H1 (cell line): ENCODE data around the gene MAP4K1. TPM values are rescaled to one million over a fixed set of nuclear protein-coding genes. Genes with fewer than 3 reads are reported as not detected.

Experiments used
- CTCF ChIA-PET: fragments of 300-600 bp; sonication (Branson Sonifier 250); formaldehyde crosslinking; loops from one replicate; lab custom pipeline; 2021; ENCODE audit not compliant: partially characterized antibody; lab: Charles Lee
- POLR2A ChIA-PET: fragments of 300-600 bp; sonication (Branson Sonifier 250); formaldehyde crosslinking; loops from one replicate; lab custom pipeline; 2021; ENCODE audit warnings: inconsistent platforms; ENCODE audit not compliant: partially characterized antibody; lab: Charles Lee
- DNase-seq, 2 experiments: peaks; one replicate each; pipeline versions ENCODE4 v3.0.0 to v3.0.0-alpha.2; 2010 to 2022; ENCODE audit warnings: low spot score in 2 of 2, low read depth in 1 of 2, mixed read lengths in 1 of 2
- FAIRE-seq: peaks from 2 replicates; lab custom pipeline; 2011; peaks lifted over from hg19 to GRCh38; lab: Jason Lieb, UNC
- H2AFZ ChIP-seq: 2 replicates; pipeline ENCODE4 v1.8.1; 2012; ENCODE audit warnings: low read length, inconsistent platforms
- H2AK5ac ChIP-seq: 2 replicates; pipeline ENCODE4 v1.6.1; 2013; ENCODE audit warnings: low read depth, low read length
- H2BK120ac ChIP-seq: replicated peaks from 2 replicates; pipeline ENCODE3; 2013; ENCODE audit warnings: low read depth, low read length, inconsistent platforms
- H2BK12ac ChIP-seq: 2 replicates; pipeline ENCODE4 v1.6.1; 2013; ENCODE audit warnings: low read depth, low read length
- H2BK15ac ChIP-seq: 2 replicates; pipeline ENCODE4 v1.6.1; 2013; ENCODE audit warnings: low read length
- H2BK20ac ChIP-seq: 2 replicates; pipeline ENCODE4 v1.6.1; 2013; ENCODE audit warnings: low read length
- H2BK5ac ChIP-seq: 2 replicates; pipeline ENCODE4 v1.6.1; 2013; ENCODE audit warnings: low read depth, low read length
- H3K14ac ChIP-seq: 2 replicates; pipeline ENCODE4 v1.6.1; 2013; ENCODE audit warnings: inconsistent platforms; ENCODE audit not compliant: insufficient read length
- H3K18ac ChIP-seq: 2 replicates; pipeline ENCODE4 v1.6.1; 2013; ENCODE audit warnings: low read length; ENCODE audit errors: extremely low read depth
- H3K23ac ChIP-seq: 2 replicates; pipeline ENCODE4 v1.6.1; 2013; ENCODE audit warnings: inconsistent platforms; ENCODE audit not compliant: insufficient read length
- H3K23me2 ChIP-seq: 2 replicates; pipeline ENCODE4 v1.6.1; 2013; ENCODE audit warnings: low read depth, low read length
- H3K27ac ChIP-seq: 2 replicates; pipeline ENCODE4 v1.6.1; 2011; ENCODE audit warnings: low read depth, low read length, inconsistent platforms
- H3K27me3 ChIP-seq, 4 experiments: replicated peaks in 1 of 4; 1 replicate in 1 of 4; 2 replicates in 3 of 4; pipeline versions ENCODE4 v1.6.1 to v1.8.1; 2011 to 2013; ENCODE audit warnings: low read length in 3 of 4, mild to moderate bottlenecking in 3 of 4, inconsistent platforms in 2 of 4, mixed read lengths in 2 of 4, moderate library complexity in 1 of 4; ENCODE audit not compliant: control insufficient read depth in 3 of 4, insufficient read depth in 3 of 4; ENCODE audit errors: extremely low read depth in 1 of 4
- H3K36me3 ChIP-seq, 4 experiments: 2 replicates each; pipeline versions ENCODE4 v1.6.1 to v1.8.1; 2011 to 2013; ENCODE audit warnings: mild to moderate bottlenecking in 4 of 4, low read length in 3 of 4, moderate library complexity in 2 of 4, control low read depth in 1 of 4, inconsistent platforms in 1 of 4; ENCODE audit not compliant: insufficient read depth in 4 of 4, control insufficient read depth in 2 of 4
- H3K4ac ChIP-seq: replicated peaks from 2 replicates; pipeline ENCODE3; 2013; ENCODE audit warnings: low read length, low read depth, mixed read lengths, inconsistent platforms; ENCODE audit not compliant: insufficient read length
- H3K4me1 ChIP-seq, 4 experiments: replicated peaks in 1 of 4; 1 replicate in 1 of 4; 2 replicates in 3 of 4; pipeline versions ENCODE4 v1.6.1 to v1.8.1; 2011 to 2013; ENCODE audit warnings: low read length in 3 of 4, inconsistent platforms in 2 of 4, mixed read lengths in 1 of 4; ENCODE audit not compliant: insufficient read depth in 4 of 4, control insufficient read depth in 3 of 4
- H3K4me2 ChIP-seq, 2 experiments: 2 replicates each; pipeline versions ENCODE4 v1.6.1 to v1.8.1; 2011 to 2013; ENCODE audit warnings: low read depth in 2 of 2, low read length in 2 of 2, control low read depth in 1 of 2, inconsistent platforms in 1 of 2, mild to moderate bottlenecking in 1 of 2; ENCODE audit not compliant: insufficient read depth in 1 of 2
- H3K4me3 ChIP-seq, 4 experiments: fragments of 200-600, 300-600 bp in 1 of 4; sonication (generic), shearing (Covaris generic), sonication (Bioruptor Twin) in 1 of 4; 2 replicates each; pipeline versions ENCODE4 v1.5.1 to v1.8.1; 2011 to 2016; ENCODE audit warnings: low read length in 4 of 4, low read depth in 3 of 4, control low read depth in 2 of 4, inconsistent platforms in 2 of 4, mild to moderate bottlenecking in 2 of 4, mixed read lengths in 1 of 4, moderate library complexity in 1 of 4; ENCODE audit not compliant: insufficient read depth in 2 of 4; ENCODE audit errors: extremely low read depth in 1 of 4
- H3K56ac ChIP-seq: replicated peaks from 2 replicates; pipeline ENCODE3; 2013; ENCODE audit warnings: low read depth, mild to moderate bottlenecking, mixed read lengths, low read length, inconsistent platforms; ENCODE audit not compliant: insufficient read length
- H3K79me1 ChIP-seq: 2 replicates; pipeline ENCODE4 v1.6.1; 2013; ENCODE audit warnings: low read depth, low read length, control low read depth
- H3K79me2 ChIP-seq, 2 experiments: 2 replicates each; pipeline versions ENCODE4 v1.6.1 to v1.8.1; 2012 to 2013; ENCODE audit warnings: low read length in 2 of 2, mild to moderate bottlenecking in 2 of 2, inconsistent platforms in 1 of 2; ENCODE audit not compliant: insufficient read depth in 2 of 2, control insufficient read depth in 1 of 2
- H3K9ac ChIP-seq, 4 experiments: replicated peaks in 1 of 4; 1 replicate in 1 of 4; 2 replicates in 3 of 4; pipeline versions ENCODE4 v1.6.1 to v1.8.1; 2011 to 2013; ENCODE audit warnings: low read depth in 3 of 4, low read length in 3 of 4, control low read depth in 2 of 4, mild to moderate bottlenecking in 2 of 4, moderate library complexity in 2 of 4, inconsistent platforms in 1 of 4; ENCODE audit errors: extremely low read depth in 1 of 4
- H3K9me3 ChIP-seq, 2 experiments: 2 replicates each; pipeline versions ENCODE4 v1.6.1 to v1.8.1; 2012 to 2013; ENCODE audit warnings: mild to moderate bottlenecking in 2 of 2, moderate library complexity in 2 of 2, control low read depth in 1 of 2, inconsistent platforms in 1 of 2, low read depth in 1 of 2, low read length in 1 of 2, mixed read lengths in 1 of 2; ENCODE audit not compliant: insufficient read depth in 2 of 2
- H4K20me1 ChIP-seq, 2 experiments: replicated peaks in 1 of 2; 2 replicates each; pipeline versions ENCODE3 to v1.8.1; 2011 to 2013; ENCODE audit warnings: inconsistent platforms in 2 of 2, low read length in 2 of 2, mild to moderate bottlenecking in 1 of 2; ENCODE audit not compliant: insufficient read depth in 2 of 2, control insufficient read depth in 1 of 2
- H4K5ac ChIP-seq: 2 replicates; pipeline ENCODE4 v1.6.1; 2013; ENCODE audit warnings: low read length, low read depth, mixed read lengths, inconsistent platforms; ENCODE audit not compliant: insufficient read length
- H4K8ac ChIP-seq: 2 replicates; pipeline ENCODE4 v1.8.0; 2013; ENCODE audit warnings: mild to moderate bottlenecking, moderate library complexity, low read length, inconsistent platforms; ENCODE audit not compliant: insufficient read depth; ENCODE audit errors: extremely low read depth
- H4K91ac ChIP-seq: replicated peaks from 2 replicates; pipeline ENCODE3; 2013; ENCODE audit warnings: low read length, mixed read lengths, inconsistent platforms; ENCODE audit not compliant: insufficient read length
- EP300 ChIP-seq, 2 experiments: IDR thresholded peaks; 1 replicate in 1 of 2; 2 replicates in 1 of 2; pipeline ENCODE4 v1.6.1; 2011 to 2012; ENCODE audit warnings: low read depth in 2 of 2, low read length in 2 of 2, mild to moderate bottlenecking in 2 of 2, borderline replicate concordance in 1 of 2, inconsistent platforms in 1 of 2, moderate library complexity in 1 of 2
- FOSL1 ChIP-seq: IDR thresholded peaks from 2 replicates; pipeline ENCODE4 v1.6.1; 2011; ENCODE audit warnings: mild to moderate bottlenecking, low read depth, low read length, moderate library complexity; ENCODE audit not compliant: insufficient read depth
- GABPA ChIP-seq: IDR thresholded peaks from 2 replicates; pipeline ENCODE4 v1.6.1; 2011; ENCODE audit warnings: mild to moderate bottlenecking, low read length, moderate library complexity, borderline replicate concordance; ENCODE audit not compliant: insufficient read depth
- KDM4A ChIP-seq: IDR thresholded peaks from one replicate; pipeline ENCODE4 v1.7.1; 2012; ENCODE audit warnings: low read depth, mild to moderate bottlenecking, moderate library complexity, low read length, inconsistent platforms; ENCODE audit not compliant: severe bottlenecking
- MAFK ChIP-seq: IDR thresholded peaks from 2 replicates; pipeline ENCODE4 v1.6.1; 2012; ENCODE audit warnings: low read depth, mild to moderate bottlenecking, improper control_type of control experiment, low read length
- RBBP5 ChIP-seq: IDR thresholded peaks from 2 replicates; pipeline ENCODE4 v1.7.1; 2012; ENCODE audit warnings: low read depth, mild to moderate bottlenecking, inconsistent platforms, low read length, moderate library complexity, borderline replicate concordance
- RNF2 ChIP-seq: fragments of 200-900, 300-1000 bp; sonication (generic); IDR thresholded peaks from 2 replicates; pipeline ENCODE4 v1.7.1; 2016; ENCODE audit warnings: borderline replicate concordance, low read depth, mild to moderate bottlenecking, antibody characterized with exemption, low read length; ENCODE audit not compliant: poor library complexity, severe bottlenecking; ENCODE audit errors: missing control alignments
- SAP30 ChIP-seq: fragments of 300-600 bp; sonication (generic); IDR thresholded peaks from 2 replicates; pipeline ENCODE4 v1.7.1; 2012; ENCODE audit warnings: low read length, moderate library complexity, mild to moderate bottlenecking, inconsistent platforms; ENCODE audit not compliant: insufficient read depth, insufficient replicate concordance
- SIX5 ChIP-seq: IDR thresholded peaks from 2 replicates; pipeline ENCODE4 v1.6.1; 2011; ENCODE audit warnings: mild to moderate bottlenecking, low read depth, low read length
- TAF7 ChIP-seq: optimal IDR thresholded peaks from 2 replicates; pipeline ENCODE3; 2011; ENCODE audit warnings: low read depth, mild to moderate bottlenecking, inconsistent platforms, low read length, moderate library complexity, borderline replicate concordance
- WGBS, 2 experiments: shearing (Covaris generic) in 1 of 2; methylation state at CpG; one replicate each; pipeline versions ENCODE4 v1.1.6 to v1.1.7; 2013 to 2015; ENCODE audit warnings: low lambda C conversion rate in 2 of 2, mixed read lengths in 2 of 2, inconsistent platforms in 1 of 2, low coverage in 1 of 2, missing lambda C conversion rate in 1 of 2; ENCODE audit not compliant: insufficient replicate concordance in 2 of 2, insufficient coverage in 1 of 2, insufficient read length in 1 of 2; ENCODE audit errors: extremely low coverage in 1 of 2, missing lambda C conversion rate in 1 of 2; 5-methylcytosine and 5-hydroxymethylcytosine counted together
- polyA plus RNA-seq, 7 experiments: library from polyadenylated mRNA; depleted of rRNA in 3 of 7; stranded (reverse) in 5 of 7; unstranded in 2 of 7; fragments of >200 nt in 5 of 7; fragments of 200-250 nt in 2 of 7; gene quantifications; 1 replicate in 5 of 7; 2 replicates in 1 of 7; 4 replicates in 1 of 7; pipeline versions ENCODE4 v1.2.1 to v1.2.3, GENCODE V29; 2011 to 2013; ENCODE audit warnings: missing spikeins in 2 of 7, mixed read lengths in 2 of 7
- total RNA-seq: library from RNA; stranded (reverse); fragmentation: NEBNext Ultra II Directional; extraction: Animal tissue kit (Norgen Biotek cat#: 25700); gene quantifications from 2 replicates; pipeline ENCODE4 v1.2.1, GENCODE V29; 2021

MAP4K1 gene
- total and polyA plus RNA-seq, 2 of the 8 experiments (the other 6 are each of a cell fraction or from before 2014, with no cell fraction given), result 9.0 to 10.4 TPM

DNA sequence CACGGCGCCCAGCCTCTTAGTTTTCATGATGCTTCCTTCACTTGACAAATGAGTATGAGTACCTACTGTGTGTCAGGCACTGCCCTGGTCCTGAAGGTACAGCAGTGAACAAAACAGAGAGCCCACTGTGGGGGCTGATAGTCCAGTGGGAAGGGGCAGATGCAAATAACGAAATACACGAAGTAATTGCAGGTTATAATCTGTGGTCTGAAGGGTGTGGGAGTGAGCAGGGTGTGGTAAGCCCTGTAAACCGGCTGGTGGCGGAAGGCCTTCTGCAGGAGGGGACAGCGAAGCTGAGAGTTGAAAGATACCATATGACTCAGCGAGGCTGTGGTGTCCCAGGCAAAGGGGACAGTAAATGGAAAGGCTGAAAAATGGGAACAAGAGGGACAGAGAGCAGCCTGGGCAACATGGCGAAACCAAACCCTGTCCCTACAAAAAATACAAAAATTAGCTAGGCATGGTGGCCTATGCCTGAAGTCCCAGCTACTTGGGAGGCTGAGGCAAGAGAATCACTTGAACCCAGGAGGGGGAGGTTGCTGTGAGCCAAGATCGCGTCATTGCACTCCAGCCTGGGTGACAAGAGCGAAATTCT, 60.5 kb downstream of the MAP4K1 start:
- H2AFZ ChIP-seq, result no peak overlapping the region
- no peak overlapping the region for H3K23ac ChIP-seq
- no peak for DNase-seq
- H3K9me3 ChIP-seq, result no peaks in the 10 kb centered on the region
- no peaks in the 10 kb centered on the region for H3K79me1 ChIP-seq
- H3K9ac ChIP-seq, result no peak overlapping the region
- no peak overlapping the region; the same call in 1 of the 2 replicates for H4K8ac ChIP-seq
- H3K56ac ChIP-seq, result no peak overlapping the region
- no peaks in the 10 kb centered on the region for H3K79me2 ChIP-seq
- H3K18ac ChIP-seq, result no peak overlapping the region
- H4K5ac ChIP-seq, result no peak overlapping the region
- no peak overlapping the region for H2BK15ac ChIP-seq
- WGBS, 2 experiments, result 90% methylated on average over 10 of the region's 12 CpGs; no CpG with 5 or more reads in 1 of the 2 experiments
- H3K4me3 ChIP-seq, result no peak overlapping the region
- POLR2A ChIA-PET, result interaction anchor here (0.6 to 0.9 kb wide), 2 partner anchors 11 to 20 kb away, joined by 3 read pairs; no protein-coding TSS in a partner anchor
- TF ChIP-seq MAFK (no peak), SAP30 (no peak), KDM4A (no peak), GABPA (no peak), RNF2 (no peak), TAF7 (no peak), RBBP5 (no peak), FOSL1 (no peak), SIX5 (no peak), EP300 (IDR thresholded peaks at IDR 0.05; ENCODE audit: borderline replicate concordance in 1 of 2, low read depth in 2 of 2, low read length in 2 of 2) (no peak)
- TF ChIP-seq, all 59 proteins: peak for 0
- peaks cover 0 to 9% (median 0%) of the 10 kb centered on the region in 4 experiments; a peak in 1 of 8 replicates for H3K36me3 ChIP-seq
- H4K91ac ChIP-seq, result no peak overlapping the region
- no peak overlapping the region for H3K27ac ChIP-seq
- no peak overlapping the region for H2BK20ac ChIP-seq
- no peaks in the 10 kb centered on the region for H3K4me1 ChIP-seq
- H4K20me1 ChIP-seq, result peaks cover 0 to 3% of the 10 kb centered on the region in 2 experiments
- H3K14ac ChIP-seq, result no peak overlapping the region
- no peak overlapping the region for H2BK5ac ChIP-seq
- H3K23me2 ChIP-seq, result no peaks in the 10 kb centered on the region
- no peak for FAIRE-seq
- H2BK12ac ChIP-seq, result no peak overlapping the region
- H3K4ac ChIP-seq, result no peak overlapping the region
- no peaks in the 10 kb centered on the region for H3K27me3 ChIP-seq
- H2BK120ac ChIP-seq, result no peak overlapping the region
- no peak overlapping the region for H2AK5ac ChIP-seq
- CTCF ChIA-PET, result interaction anchor here (0.6 to 1.7 kb wide), 5 partner anchors 11 to 141 kb away, joined by 3 to 5 read pairs (median 4); no protein-coding TSS in a partner anchor
- H3K4me2 ChIP-seq, result no peak overlapping the region
